Measurements from ENCODE around the gene SORCS2. TPM values are rescaled to one million over a fixed set of nuclear protein-coding genes. Genes with fewer than 3 reads are reported as not detected.

Gene SORCS2
- total and polyA plus RNA-seq, 2 of the 8 experiments (the other 6 are each of a cell fraction or from before 2014, with no cell fraction given), result 0.36 to 1.8 TPM

DNA sequence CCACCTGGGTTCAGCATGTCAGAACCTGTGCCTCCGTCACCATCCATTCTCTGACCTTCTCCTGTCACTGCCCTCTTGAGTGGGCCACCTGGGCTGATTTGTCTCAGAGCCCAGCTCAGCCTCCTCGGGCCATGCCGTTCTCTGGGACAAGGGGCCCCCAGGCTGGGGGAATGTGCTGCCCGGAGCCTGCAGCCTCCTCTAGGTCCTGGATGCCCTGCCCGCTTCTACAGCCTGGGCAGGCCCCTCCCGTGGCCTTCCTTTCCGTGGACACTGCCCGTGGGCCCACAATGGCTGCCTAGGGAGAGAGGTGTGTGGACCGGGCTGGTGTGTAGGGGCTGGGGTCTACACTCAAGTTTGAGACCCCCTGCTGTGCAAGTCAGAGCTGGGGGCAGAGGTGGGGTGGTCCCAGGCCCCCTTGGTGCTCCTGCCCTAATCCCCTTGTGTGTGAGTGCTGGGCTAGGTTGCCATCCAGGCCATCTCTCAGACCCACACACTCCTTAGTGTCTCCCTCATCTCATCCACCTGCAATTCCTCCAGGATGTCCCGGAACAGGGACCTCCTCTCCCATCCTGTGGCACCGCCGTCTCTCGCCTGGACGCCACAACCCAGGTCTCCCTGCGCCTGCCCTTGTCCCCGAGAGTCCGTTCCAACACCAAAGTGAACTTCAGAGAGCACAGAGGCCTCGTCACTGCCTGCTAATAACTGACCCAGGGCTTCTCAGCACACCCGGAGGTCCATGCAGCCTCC lies 230.0 kb downstream of the SORCS2 start (continued):
- TF ChIP-seq, protein P1, sequence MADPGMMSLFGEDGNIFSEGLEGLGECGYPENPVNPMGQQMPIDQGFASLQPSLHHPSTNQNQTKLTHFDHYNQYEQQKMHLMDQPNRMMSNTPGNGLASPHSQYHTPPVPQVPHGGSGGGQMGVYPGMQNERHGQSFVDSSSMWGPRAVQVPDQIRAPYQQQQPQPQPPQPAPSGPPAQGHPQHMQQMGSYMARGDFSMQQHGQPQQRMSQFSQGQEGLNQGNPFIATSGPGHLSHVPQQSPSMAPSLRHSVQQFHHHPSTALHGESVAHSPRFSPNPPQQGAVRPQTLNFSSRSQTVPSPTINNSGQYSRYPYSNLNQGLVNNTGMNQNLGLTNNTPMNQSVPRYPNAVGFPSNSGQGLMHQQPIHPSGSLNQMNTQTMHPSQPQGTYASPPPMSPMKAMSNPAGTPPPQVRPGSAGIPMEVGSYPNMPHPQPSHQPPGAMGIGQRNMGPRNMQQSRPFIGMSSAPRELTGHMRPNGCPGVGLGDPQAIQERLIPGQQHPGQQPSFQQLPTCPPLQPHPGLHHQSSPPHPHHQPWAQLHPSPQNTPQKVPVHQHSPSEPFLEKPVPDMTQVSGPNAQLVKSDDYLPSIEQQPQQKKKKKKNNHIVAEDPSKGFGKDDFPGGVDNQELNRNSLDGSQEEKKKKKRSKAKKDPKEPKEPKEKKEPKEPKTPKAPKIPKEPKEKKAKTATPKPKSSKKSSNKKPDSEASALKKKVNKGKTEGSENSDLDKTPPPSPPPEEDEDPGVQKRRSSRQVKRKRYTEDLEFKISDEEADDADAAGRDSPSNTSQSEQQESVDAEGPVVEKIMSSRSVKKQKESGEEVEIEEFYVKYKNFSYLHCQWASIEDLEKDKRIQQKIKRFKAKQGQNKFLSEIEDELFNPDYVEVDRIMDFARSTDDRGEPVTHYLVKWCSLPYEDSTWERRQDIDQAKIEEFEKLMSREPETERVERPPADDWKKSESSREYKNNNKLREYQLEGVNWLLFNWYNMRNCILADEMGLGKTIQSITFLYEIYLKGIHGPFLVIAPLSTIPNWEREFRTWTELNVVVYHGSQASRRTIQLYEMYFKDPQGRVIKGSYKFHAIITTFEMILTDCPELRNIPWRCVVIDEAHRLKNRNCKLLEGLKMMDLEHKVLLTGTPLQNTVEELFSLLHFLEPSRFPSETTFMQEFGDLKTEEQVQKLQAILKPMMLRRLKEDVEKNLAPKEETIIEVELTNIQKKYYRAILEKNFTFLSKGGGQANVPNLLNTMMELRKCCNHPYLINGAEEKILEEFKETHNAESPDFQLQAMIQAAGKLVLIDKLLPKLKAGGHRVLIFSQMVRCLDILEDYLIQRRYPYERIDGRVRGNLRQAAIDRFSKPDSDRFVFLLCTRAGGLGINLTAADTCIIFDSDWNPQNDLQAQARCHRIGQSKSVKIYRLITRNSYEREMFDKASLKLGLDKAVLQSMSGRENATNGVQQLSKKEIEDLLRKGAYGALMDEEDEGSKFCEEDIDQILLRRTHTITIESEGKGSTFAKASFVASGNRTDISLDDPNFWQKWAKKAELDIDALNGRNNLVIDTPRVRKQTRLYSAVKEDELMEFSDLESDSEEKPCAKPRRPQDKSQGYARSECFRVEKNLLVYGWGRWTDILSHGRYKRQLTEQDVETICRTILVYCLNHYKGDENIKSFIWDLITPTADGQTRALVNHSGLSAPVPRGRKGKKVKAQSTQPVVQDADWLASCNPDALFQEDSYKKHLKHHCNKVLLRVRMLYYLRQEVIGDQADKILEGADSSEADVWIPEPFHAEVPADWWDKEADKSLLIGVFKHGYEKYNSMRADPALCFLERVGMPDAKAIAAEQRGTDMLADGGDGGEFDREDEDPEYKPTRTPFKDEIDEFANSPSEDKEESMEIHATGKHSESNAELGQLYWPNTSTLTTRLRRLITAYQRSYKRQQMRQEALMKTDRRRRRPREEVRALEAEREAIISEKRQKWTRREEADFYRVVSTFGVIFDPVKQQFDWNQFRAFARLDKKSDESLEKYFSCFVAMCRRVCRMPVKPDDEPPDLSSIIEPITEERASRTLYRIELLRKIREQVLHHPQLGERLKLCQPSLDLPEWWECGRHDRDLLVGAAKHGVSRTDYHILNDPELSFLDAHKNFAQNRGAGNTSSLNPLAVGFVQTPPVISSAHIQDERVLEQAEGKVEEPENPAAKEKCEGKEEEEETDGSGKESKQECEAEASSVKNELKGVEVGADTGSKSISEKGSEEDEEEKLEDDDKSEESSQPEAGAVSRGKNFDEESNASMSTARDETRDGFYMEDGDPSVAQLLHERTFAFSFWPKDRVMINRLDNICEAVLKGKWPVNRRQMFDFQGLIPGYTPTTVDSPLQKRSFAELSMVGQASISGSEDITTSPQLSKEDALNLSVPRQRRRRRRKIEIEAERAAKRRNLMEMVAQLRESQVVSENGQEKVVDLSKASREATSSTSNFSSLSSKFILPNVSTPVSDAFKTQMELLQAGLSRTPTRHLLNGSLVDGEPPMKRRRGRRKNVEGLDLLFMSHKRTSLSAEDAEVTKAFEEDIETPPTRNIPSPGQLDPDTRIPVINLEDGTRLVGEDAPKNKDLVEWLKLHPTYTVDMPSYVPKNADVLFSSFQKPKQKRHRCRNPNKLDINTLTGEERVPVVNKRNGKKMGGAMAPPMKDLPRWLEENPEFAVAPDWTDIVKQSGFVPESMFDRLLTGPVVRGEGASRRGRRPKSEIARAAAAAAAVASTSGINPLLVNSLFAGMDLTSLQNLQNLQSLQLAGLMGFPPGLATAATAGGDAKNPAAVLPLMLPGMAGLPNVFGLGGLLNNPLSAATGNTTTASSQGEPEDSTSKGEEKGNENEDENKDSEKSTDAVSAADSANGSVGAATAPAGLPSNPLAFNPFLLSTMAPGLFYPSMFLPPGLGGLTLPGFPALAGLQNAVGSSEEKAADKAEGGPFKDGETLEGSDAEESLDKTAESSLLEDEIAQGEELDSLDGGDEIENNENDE (IDR thresholded peaks at IDR 0.05; ENCODE audit: insufficient replicate concordance, low read length), result no peak
- TF ChIP-seq BACH1 (IDR thresholded peaks at IDR 0.05; ENCODE audit: low read length) (no peak), RBBP5 (IDR thresholded peaks at IDR 0.05; ENCODE audit: borderline replicate concordance, low read depth, low read length) (no peak), KDM5A (IDR thresholded peaks at IDR 0.05; ENCODE audit: low read length) (no peak), TAF1 (IDR thresholded peaks at IDR 0.05; ENCODE audit: low read depth, low read length) (no peak), GABPA (IDR thresholded peaks at IDR 0.05; ENCODE audit: borderline replicate concordance, insufficient read depth, low read length) (no peak), KDM1A (IDR thresholded peaks at IDR 0.05; ENCODE audit: borderline replicate concordance, low read length) (no peak), RXRA (IDR thresholded peaks at IDR 0.05; ENCODE audit: insufficient read depth, low read depth, low read length) (no peak)
- TF ChIP-seq, protein P2, sequence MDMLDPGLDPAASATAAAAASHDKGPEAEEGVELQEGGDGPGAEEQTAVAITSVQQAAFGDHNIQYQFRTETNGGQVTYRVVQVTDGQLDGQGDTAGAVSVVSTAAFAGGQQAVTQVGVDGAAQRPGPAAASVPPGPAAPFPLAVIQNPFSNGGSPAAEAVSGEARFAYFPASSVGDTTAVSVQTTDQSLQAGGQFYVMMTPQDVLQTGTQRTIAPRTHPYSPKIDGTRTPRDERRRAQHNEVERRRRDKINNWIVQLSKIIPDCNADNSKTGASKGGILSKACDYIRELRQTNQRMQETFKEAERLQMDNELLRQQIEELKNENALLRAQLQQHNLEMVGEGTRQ (IDR thresholded peaks at IDR 0.05; ENCODE audit: low read length), result no peak
